DMS 273 treated with DMSO at 0.1 percent for 48 hours (cell line): ENCODE data around the gene MECP2.

ENCODE experiments used
- DNase-seq: peaks from one replicate; lab custom pipeline; 2025; lab: John Stamatoyannopoulos, UW

MECP2 gene

DNA sequence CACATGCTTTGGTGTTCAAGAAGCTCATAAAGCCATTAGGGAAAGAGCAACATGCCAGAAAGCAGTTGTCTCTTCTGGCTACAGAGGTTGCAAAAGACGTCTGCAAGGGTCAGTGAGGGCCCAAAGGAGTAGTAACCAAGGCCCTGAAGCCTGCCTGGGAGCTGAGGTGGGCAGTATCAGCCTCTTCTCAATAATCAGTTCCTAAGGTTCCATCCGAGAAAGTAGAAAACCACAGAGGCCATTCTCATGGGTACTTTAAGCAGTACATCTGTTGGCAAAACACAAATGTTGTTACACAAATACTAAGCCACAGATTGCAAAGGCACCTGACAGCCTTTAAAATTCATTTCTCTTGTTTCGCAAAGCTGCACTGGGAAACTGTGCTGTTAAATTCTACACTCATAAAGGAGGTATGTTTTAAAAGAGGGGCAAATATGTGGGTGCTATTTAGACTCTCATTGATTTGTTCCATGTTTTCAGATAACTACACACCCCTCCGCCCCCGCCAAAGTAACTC is 37.7 kb downstream of the MECP2 start:
- no peak for DNase-seq

DNA sequence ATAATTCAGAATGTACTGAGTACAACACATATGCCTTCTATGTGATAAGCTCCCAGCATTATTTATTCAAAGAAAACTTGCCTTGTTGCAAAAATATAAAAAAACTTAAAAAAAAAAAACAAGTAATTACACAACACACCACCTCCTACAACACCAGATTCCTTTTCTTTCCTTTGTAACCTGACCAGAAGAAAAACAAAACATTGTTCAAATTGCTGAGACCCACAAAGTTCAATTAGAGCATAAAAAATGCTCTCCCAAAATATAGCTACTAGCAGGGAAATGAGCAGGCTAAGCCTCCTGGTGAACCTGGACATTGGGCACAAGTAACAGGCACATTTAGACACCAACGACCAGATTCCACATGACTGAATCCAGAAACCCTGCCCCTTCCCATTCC is 38.3 kb downstream of the MECP2 start:
- no peak for DNase-seq

DNA sequence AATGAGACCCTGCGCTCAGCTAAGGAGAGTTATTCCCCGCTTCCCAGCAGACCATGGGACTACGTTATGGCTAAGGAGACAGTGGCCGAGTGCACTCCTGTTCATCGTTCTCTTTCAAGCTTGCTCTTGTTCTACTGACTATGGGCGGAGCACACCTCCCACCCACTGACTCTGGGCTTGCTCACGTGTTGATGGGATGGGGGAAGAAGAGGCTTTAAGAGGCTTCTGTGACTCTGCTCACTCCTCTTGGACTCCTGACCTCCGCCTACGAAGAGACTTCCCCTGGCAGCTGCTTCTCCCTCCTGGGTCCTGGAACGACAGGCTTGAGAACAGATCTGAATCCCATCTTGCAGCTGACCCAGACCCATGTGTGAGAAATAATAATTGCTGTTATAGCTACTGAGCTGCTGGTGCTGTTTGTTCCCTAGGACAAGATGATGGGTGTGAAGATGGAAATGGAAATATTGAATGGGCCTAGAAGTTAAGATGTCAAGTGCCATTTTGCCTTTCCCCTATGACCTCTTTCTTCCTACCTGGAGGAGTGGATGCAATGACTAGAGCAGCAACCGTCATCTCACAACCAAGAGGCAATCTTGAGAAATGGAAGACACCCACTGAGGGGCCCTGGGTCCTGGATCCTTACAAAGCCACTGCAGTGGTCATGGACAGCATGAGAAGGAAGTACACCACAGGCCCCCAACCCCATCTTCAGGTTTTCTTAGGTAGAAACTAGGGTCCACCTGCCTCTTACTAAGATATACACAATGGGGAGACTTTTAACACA is 39.1 kb downstream of the MECP2 start:
- DNase-seq, result no peak

- DNase-seq, result no peak
Measured at GRCh38 chrX:154057791-154058190, 39.7 kb downstream of the MECP2 start.

DNA sequence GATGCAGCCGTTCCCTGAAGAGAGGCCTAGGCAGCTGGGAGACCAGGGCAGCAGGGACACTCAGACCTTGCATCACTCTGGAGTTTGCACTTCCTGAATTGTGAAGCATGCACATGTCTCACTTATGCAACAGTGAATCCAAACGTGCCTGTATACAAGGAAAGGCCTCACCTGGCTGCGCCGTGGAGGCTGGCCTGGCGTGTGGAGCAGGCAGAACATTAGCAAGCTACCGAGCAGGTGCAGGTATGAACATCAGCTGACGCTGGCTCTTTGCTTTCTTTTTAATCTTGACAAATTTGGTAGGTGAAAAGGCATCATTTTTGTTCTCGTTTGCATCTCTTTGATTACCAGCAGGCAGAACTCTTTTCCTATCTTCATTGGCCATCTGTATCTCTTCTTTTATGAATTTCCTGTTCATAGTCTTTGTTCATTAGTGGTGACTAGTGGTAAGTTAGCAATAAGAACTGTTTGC is 40.7 kb downstream of the MECP2 start:
- DNase-seq, result no peak

DNA sequence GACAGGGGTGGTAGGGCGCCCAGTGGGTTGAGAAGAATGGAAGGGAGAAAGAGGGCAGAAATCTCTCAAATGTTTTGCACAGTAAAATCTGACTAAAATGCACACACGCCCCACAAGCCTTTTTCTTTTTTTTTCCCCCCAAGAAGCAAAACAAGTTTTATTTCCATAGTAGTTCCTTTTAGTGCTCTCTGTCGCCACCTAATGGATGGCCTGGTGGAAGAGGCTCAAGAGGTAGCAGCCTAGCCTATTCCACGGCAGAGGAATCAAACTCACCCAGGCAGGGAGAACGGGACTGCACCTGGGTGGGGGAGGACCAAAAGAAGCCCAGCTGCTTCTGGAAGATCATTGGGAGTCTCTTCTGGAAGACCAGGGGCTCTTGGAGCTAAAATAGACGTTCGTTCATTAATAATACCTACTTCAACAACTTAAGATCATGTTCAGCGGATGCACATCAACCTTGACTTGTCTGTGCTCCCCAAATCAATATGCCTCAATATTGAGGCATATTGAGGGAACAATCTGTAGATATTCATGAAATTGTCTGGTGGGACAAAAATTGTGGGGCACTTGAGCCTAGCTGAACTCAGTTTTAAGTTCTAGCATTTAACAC is 46.2 kb downstream of the MECP2 start:
- DNase-seq, result peak; percentile 8

- DNase-seq, result no peak
Measured at GRCh38 chrX:154050113-154050495, 47.4 kb downstream of the MECP2 start.

GRCh38 chrX:154049209-154050112 is 48.1 kb downstream of the MECP2 start:
- no peak for DNase-seq

DNA sequence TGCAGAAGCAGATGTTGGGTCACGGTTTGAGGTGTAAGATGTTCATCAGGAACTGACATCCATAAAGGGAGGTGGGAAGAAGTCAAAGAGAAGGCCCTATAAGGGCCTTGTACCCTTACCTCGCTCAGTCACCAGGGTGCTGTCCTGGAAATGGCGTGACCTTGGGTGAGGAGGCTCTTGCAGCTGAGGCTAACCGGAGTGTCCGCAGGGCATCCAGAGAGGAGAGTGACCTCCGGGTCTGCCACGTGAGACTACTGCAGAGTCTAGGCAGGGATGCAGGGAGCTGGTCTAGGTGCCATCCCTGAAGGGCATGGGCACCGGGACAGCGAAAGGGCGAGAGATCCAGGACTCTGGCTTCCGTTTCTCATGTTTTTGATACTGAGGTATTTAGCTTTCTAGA is 49.1 kb downstream of the MECP2 start:
- DNase-seq, result no peak

- no peak for DNase-seq
Measured at GRCh38 chrX:154046940-154047610, 50.4 kb downstream of the MECP2 start.

DNA sequence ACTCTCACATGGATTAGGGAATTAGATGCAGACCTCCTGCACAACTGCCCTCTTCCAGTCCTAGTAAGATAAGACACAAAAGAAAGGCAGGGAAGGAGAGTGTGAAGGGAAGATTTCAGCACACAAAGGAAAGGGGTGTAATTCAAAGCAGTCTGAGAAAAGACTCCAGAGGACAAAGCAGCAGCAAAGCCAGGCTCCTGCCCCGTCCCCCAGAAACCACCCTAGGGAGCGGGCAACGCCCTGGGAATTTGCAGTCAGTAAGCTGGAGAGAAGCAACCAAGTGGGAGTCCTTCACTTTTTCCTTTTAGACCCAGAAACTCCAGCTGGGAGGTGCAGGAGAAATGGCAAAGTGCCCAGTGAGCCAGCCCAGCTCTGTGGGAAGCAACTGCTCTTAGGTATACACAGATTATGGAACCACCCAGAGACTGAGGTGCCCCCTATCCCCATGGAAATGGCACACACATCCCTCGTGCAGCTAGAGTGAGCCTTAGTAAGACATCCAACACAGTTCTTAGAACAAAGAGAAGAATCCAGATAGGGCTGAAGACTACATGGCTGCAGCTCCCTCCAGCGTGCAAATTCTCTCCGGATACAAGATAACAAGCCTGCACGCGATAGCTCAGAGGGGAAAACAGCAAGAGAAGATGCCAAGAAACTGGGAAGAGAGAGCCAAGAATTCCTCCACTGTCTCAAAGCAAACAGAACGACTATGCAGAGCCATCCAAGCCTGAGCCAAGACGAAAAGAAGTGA is 51.3 kb downstream of the MECP2 start:
- DNase-seq, result peak; percentile 31

- DNase-seq, result no peak
Measured at GRCh38 chrX:154044091-154044490, 53.4 kb downstream of the MECP2 start.

- no peak for DNase-seq
Measured at GRCh38 chrX:154043003-154043763, 54.3 kb downstream of the MECP2 start.

GRCh38 chrX:154040863-154041262 is 56.7 kb downstream of the MECP2 start:
- no peak for DNase-seq

DNA sequence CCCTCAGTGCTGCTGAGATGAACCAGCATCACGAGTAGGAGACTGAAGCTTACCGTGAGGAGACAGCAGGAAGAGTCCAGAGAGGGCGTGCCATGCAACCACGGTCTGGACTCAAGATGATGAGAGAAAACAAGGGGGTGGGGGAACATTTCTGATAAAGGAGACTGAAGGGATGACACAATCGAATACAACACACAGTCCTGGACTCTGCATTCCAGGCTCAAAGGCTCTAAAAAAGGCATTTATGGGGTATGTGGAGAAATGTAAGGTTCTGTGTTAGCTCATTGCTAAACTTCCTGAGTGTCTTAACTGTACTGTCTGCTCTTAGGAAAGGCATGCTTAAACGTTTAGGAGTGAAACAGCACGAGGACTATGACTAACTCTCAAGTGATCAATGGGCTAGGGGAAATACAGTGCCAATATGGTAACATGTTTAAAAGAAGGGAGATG is 57.2 kb downstream of the MECP2 start:
- no peak for DNase-seq

DNA sequence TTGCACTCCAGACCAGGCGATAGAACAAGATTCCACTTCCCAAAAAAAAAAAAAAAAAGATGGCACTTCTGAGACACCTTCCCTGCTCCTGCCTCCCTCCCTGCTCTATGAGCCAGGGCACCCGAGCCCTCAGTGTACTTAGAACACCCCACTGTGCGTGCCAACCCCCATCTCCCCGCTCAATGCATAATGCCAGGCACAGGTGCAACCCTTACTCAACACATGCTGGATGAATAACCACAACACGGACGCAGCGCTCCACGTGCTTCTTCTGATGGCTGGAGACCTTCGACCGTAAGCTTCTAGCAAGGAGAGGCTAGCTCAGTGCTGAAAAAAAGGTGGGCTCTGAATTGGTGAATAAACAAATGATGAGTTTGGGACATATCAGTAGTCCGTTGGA is 57.9 kb downstream of the MECP2 start:
- no peak for DNase-seq

- DNase-seq, result no peak
Measured at GRCh38 chrX:154038656-154039055, 58.9 kb downstream of the MECP2 start.

DNA sequence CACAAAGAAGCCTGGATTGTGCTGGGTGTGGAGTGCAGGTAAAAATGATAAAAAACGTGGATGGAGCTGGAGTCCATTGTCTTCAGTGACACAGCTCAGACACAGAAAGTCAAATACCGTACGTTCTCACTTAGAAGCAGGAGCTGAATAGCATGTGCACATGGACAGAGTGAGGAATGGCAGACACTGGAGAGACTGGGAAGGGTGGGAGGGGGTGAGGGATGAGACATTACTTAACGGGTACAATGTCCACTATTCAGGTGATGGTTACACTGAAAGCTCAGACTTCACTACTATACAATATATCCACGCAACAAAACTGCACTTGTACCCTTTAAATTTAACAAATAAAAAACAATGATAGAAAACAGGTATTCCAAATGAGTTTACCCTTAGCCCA is 59.8 kb downstream of the MECP2 start:
- DNase-seq, result no peak

GRCh38 chrX:154036513-154036912 is 61.0 kb downstream of the MECP2 start:
- no peak for DNase-seq

DNA sequence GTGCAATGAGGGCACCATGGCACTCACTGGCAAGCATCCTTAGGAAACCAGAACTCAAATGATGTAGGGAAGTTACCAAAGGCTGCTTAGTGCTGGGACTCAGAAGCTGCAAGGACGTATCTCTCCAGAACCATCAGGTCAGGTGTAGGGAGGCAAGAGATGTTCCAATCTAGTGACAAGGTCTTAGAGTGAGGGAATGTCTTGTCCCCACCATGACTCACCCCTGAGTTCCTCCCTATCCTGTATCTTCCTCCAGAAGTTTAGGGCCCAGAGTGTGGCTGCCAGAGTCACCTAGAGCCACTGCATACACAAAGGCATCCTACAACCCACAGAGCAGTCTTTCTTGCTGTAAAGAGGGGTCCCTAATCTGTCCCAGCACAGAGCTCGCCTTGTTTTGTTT is 63.7 kb downstream of the MECP2 start:
- no peak for DNase-seq
